A172 (cell line): ENCODE results near the gene SCAMP2. TPM values are rescaled to one million over a fixed set of nuclear protein-coding genes. Genes with fewer than 3 reads are reported as not detected.

Experiments used
- DNase-seq: peaks from one replicate; pipeline ENCODE4 v3.0.0-alpha.2; 2015; ENCODE audit warnings: low spot score
- total RNA-seq: library from RNA; depleted of rRNA; stranded (reverse); fragments of >200 nt; shearing (Covaris generic); gene quantifications from 2 replicates; pipeline ENCODE4 v1.2.3, GENCODE V29; 2014; rRNA removed

SCAMP2 gene
- total RNA-seq, 1 experiment from 2014 or later: 39.7 TPM

GRCh38 chr15:74795966-74796625 is 77.1 kb downstream of the SCAMP2 start:
- DNase-seq: no peak

GRCh38 chr15:74794970-74795349 is 78.2 kb downstream of the SCAMP2 start:
- no peak for DNase-seq

DNA sequence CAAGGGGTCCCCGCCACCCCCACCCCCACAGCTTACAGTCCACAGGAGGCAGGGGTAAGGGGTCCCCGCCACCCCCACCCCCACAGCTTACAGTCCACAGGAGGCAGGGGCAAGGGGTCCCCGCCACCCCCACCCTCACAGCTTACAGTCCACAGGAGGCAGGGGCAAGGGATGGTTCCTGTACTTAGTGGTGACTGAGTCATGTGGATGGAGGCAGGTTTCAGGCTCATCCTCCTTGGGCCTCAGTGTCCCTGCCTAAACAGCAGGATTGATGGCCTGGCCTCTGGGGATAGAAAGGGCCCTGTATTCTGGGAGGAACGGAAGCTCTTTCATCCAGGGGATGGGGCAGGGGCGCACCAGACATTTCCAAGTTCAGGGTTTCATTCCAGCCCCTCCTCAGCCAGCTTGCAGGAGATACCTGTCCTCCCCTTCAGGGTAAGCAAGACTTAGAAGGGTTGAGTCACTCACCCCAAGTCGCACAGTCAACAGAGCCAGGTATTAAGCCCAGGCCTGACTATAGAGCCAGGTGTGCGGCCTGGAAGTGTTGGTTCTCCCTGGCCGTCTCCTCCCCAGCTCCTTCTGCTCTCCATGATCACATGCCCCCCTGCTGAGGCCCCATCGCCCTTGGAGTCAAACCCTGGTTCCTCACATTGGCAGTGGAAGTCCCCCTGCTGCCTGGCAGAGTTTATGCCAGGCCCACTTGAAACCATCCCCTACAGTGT is 78.8 kb downstream of the SCAMP2 start:
- DNase-seq: no peak

Other genes with a start within 250 kb of the SCAMP2 start
- 5.8 and 7.1 TPM in 2 replicates for gene EDC3, start 177.3 kb downstream of the SCAMP2 start, total RNA-seq
- 0.17 and 0.22 TPM in 2 replicates for gene CYP1A1, start 147.8 kb downstream of the SCAMP2 start, total RNA-seq
- gene CYP1A2, start 124.5 kb downstream of the SCAMP2 start, total RNA-seq: not detected in 2 replicates
- gene CSK, start 91.3 kb downstream of the SCAMP2 start, total RNA-seq: 28.3 and 29.8 TPM in 2 replicates
- gene LMAN1L, start 60.5 kb downstream of the SCAMP2 start, total RNA-seq: not detected in 2 replicates
- gene CPLX3, start 46.7 kb downstream of the SCAMP2 start, total RNA-seq: not detected in 2 replicates
- gene ULK3, start 30.2 kb downstream of the SCAMP2 start, total RNA-seq: 35.9 and 40.1 TPM in 2 replicates
- 48.5 and 50.3 TPM in 2 replicates for gene MPI, start 16.7 kb upstream of the SCAMP2 start, total RNA-seq
- 26.6 and 28.6 TPM in 2 replicates for gene FAM219B, start 33.5 kb upstream of the SCAMP2 start, total RNA-seq
- 124 and 129 TPM in 2 replicates for gene COX5A, start 64.7 kb upstream of the SCAMP2 start, total RNA-seq
- 1.1 and 1.5 TPM in 2 replicates for gene RPP25, start 83.4 kb upstream of the SCAMP2 start, total RNA-seq
- gene SCAMP5, start 122.2 kb upstream of the SCAMP2 start, total RNA-seq: 4.7 and 5.9 TPM in 2 replicates
- gene PPCDC, start 150.2 kb upstream of the SCAMP2 start, total RNA-seq: 16.1 and 19.1 TPM in 2 replicates